HEK293 (cell line): ENCODE measurements around the gene FAM184A.

Source experiments
- CTCF ChIA-PET: fragments of 350-600 bp; formaldehyde crosslinking; extraction: SDS; loops from one replicate; lab custom pipeline; 2021; ENCODE audit warnings: antibody characterized with exemption; lab: Yijun Ruan, JAX
- POLR2A ChIA-PET: fragments of 300-600 bp; formaldehyde crosslinking; extraction: SDS; loops from one replicate; lab custom pipeline; 2020; ENCODE audit warnings: antibody characterized with exemption, inconsistent platforms; lab: Yijun Ruan, JAX
- H3K27ac ChIP-seq: fragments of 200-500 bp; sonication (Bioruptor generic); 2 replicates; pipeline ENCODE4 v1.5.1; 2014; ENCODE audit warnings: low read depth, low read length, control low read depth, inconsistent platforms; ENCODE audit errors: extremely low read depth
- H3K36me3 ChIP-seq, 2 experiments: fragments of 200-500 bp in 1 of 2; sonication (Bioruptor generic) in 1 of 2; 1 replicate in 1 of 2; 2 replicates in 1 of 2; pipeline ENCODE4 v1.5.1; 2014 to 2017; ENCODE audit warnings: inconsistent platforms in 2 of 2, low read length in 2 of 2; ENCODE audit not compliant: control insufficient read depth in 2 of 2, insufficient read depth in 1 of 2
- H3K4me1 ChIP-seq: fragments of 200-500 bp; sonication (Bioruptor generic); 2 replicates; pipeline ENCODE4 v1.5.1; 2014; ENCODE audit warnings: mild to moderate bottlenecking, low read length, inconsistent platforms; ENCODE audit not compliant: control insufficient read depth, insufficient read depth
- H3K4me3 ChIP-seq: 2 replicates; pipeline ENCODE4 v1.5.1; 2011; ENCODE audit warnings: low read depth, mild to moderate bottlenecking, control low read depth, low read length, moderate library complexity
- H3K9me3 ChIP-seq: fragments of 200-500 bp; sonication (Bioruptor generic); 2 replicates; pipeline ENCODE4 v1.5.1; 2014; ENCODE audit warnings: low read depth, low read length, inconsistent platforms; ENCODE audit not compliant: control insufficient read depth, insufficient read depth
- PATZ1 ChIP-seq: fragments of 450-650 bp; formaldehyde crosslinking; IDR thresholded peaks from 2 replicates; pipeline ENCODE4 v1.5.1; 2016; ENCODE audit warnings: missing biosample characterization, missing genetic modification characterization
- TSHZ1 ChIP-seq: fragments of 450-650 bp; formaldehyde crosslinking; IDR thresholded peaks from 2 replicates; pipeline ENCODE4 v1.5.1; 2016; ENCODE audit warnings: missing biosample characterization, missing genetic modification characterization, borderline replicate concordance
- ZBTB20 ChIP-seq: fragments of 450-650 bp; formaldehyde crosslinking; IDR thresholded peaks from 2 replicates; pipeline ENCODE4 v1.5.1; 2016; ENCODE audit warnings: missing biosample characterization, missing genetic modification characterization
- ZFP41 ChIP-seq: fragments of 450-650 bp; formaldehyde crosslinking; IDR thresholded peaks from 2 replicates; pipeline ENCODE4 v1.5.1; 2016; ENCODE audit warnings: missing biosample characterization, missing genetic modification characterization, borderline replicate concordance
- ZIC2 ChIP-seq: fragments of 450-650 bp; formaldehyde crosslinking; IDR thresholded peaks from 2 replicates; pipeline ENCODE4 v1.5.1; 2016; ENCODE audit warnings: missing biosample characterization, missing genetic modification characterization
- ZNF184 ChIP-seq: fragments of 450-650 bp; IDR thresholded peaks from 2 replicates; pipeline ENCODE4 v1.5.1; 2018; ENCODE audit warnings: missing biosample characterization, mild to moderate bottlenecking, missing genetic modification characterization
- ZNF223 ChIP-seq: fragments of 450-650 bp; formaldehyde crosslinking; IDR thresholded peaks from 2 replicates; pipeline ENCODE4 v1.5.1; 2016; ENCODE audit warnings: missing biosample characterization, missing genetic modification characterization
- ZNF426 ChIP-seq: fragments of 450-650 bp; formaldehyde crosslinking; IDR thresholded peaks from 2 replicates; pipeline ENCODE4 v1.5.1; 2017; ENCODE audit warnings: missing biosample characterization, missing genetic modification characterization, mild to moderate bottlenecking, inconsistent platforms, moderate library complexity
- ZNF558 ChIP-seq: fragments of 450-650 bp; formaldehyde crosslinking; IDR thresholded peaks from 2 replicates; pipeline ENCODE4 v1.5.1; 2016; ENCODE audit warnings: missing biosample characterization, missing genetic modification characterization
- ZNF692 ChIP-seq: fragments of 450-650 bp; formaldehyde crosslinking; IDR thresholded peaks from 2 replicates; pipeline ENCODE4 v1.5.1; 2016; ENCODE audit warnings: missing biosample characterization, missing genetic modification characterization
- ZNF785 ChIP-seq: fragments of 450-650 bp; formaldehyde crosslinking; IDR thresholded peaks from 2 replicates; pipeline ENCODE4 v1.5.1; 2016; ENCODE audit warnings: missing biosample characterization, missing genetic modification characterization
- ZSCAN16 ChIP-seq: fragments of 450-650 bp; formaldehyde crosslinking; IDR thresholded peaks from 2 replicates; pipeline ENCODE4 v1.5.1; 2016; ENCODE audit warnings: missing biosample characterization, missing genetic modification characterization
- TF ChIP-seq, protein P1 (sequence below): fragments of 450-650 bp; formaldehyde crosslinking; IDR thresholded peaks from 2 replicates; pipeline ENCODE4 v1.5.1; 2016; ENCODE audit warnings: missing biosample characterization, missing genetic modification characterization
- TF ChIP-seq, protein P2 (sequence below): fragments of 450-650 bp; formaldehyde crosslinking; IDR thresholded peaks from 2 replicates; pipeline ENCODE4 v1.5.1; 2016; ENCODE audit warnings: missing biosample characterization, missing genetic modification characterization

Gene FAM184A

DNA sequence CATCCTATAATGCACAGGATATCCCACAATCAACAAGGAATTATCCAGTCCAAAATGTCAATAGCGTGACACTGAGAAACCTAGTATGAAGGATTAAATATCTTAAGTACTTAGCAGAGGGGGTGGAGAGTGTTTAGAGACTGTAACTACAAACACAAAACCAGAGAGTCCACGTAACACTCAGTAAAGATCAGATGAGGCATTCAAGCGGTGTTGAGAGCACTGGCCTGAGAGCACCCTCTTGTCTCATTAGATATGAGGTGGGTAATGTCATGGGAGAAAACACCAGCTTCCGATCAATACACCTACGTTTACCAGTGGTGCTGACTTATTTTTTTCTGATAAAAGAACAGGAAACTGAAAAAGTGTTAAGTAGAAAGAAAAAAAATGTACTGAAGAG, 2.3 kb downstream of the FAM184A start:
- H3K9me3 ChIP-seq, result no peaks in the 10 kb centered on the region
- H3K36me3 ChIP-seq, result no peaks in the 10 kb centered on the region
- POLR2A ChIA-PET, result no interaction called here
- CTCF ChIA-PET, result no interaction called here
- no peak overlapping the region for H3K27ac ChIP-seq
- peaks cover 17% of the 10 kb centered on the region for H3K4me1 ChIP-seq
- no peak overlapping the region for H3K4me3 ChIP-seq
- TF ChIP-seq, protein P1, sequence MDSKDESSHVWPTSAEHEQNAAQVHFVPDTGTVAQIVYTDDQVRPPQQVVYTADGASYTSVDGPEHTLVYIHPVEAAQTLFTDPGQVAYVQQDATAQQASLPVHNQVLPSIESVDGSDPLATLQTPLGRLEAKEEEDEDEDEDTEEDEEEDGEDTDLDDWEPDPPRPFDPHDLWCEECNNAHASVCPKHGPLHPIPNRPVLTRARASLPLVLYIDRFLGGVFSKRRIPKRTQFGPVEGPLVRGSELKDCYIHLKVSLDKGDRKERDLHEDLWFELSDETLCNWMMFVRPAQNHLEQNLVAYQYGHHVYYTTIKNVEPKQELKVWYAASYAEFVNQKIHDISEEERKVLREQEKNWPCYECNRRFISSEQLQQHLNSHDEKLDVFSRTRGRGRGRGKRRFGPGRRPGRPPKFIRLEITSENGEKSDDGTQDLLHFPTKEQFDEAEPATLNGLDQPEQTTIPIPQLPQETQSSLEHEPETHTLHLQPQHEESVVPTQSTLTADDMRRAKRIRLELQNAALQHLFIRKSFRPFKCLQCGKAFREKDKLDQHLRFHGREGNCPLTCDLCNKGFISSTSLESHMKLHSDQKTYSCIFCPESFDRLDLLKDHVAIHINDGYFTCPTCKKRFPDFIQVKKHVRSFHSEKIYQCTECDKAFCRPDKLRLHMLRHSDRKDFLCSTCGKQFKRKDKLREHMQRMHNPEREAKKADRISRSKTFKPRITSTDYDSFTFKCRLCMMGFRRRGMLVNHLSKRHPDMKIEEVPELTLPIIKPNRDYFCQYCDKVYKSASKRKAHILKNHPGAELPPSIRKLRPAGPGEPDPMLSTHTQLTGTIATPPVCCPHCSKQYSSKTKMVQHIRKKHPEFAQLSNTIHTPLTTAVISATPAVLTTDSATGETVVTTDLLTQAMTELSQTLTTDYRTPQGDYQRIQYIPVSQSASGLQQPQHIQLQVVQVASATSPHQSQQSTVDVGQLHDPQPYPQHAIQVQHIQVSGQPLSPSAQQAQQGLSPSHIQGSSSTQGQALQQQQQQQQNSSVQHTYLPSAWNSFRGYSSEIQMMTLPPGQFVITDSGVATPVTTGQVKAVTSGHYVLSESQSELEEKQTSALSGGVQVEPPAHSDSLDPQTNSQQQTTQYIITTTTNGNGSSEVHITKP (tag by site-specific recombination), result peak; percentile 25; the same call in 1 of the 2 replicates
- TF ChIP-seq ZNF692, result no peak
- TF ChIP-seq ZNF426 (tag by site-specific recombination), result no peak
- TF ChIP-seq, protein P2, sequence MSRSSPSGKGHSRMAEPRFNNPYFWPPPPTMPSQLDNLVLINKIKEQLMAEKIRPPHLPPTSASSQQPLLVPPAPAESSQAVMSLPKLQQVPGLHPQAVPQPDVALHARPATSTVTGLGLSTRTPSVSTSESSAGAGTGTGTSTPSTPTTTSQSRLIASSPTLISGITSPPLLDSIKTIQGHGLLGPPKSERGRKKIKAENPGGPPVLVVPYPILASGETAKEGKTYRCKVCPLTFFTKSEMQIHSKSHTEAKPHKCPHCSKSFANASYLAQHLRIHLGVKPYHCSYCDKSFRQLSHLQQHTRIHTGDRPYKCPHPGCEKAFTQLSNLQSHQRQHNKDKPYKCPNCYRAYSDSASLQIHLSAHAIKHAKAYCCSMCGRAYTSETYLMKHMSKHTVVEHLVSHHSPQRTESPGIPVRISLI (tag by site-specific recombination), result peak; percentile 82; the same call in 1 of the 2 replicates
- TF ChIP-seq ZSCAN16, result peak; percentile 62; the same call in 1 of the 2 replicates
- TF ChIP-seq ZFP41 (tag by site-specific recombination), result no peak
- no peak for TF ChIP-seq ZNF184 (tag by site-specific recombination)
- no peak for TF ChIP-seq ZNF785 (tag by site-specific recombination)
- TF ChIP-seq ZBTB20 (tag by site-specific recombination), result 0 out of 2 replicates have a peak, but pooled peaks have one; percentile 30
- TF ChIP-seq TSHZ1 (tag by site-specific recombination), result no peak
- TF ChIP-seq PATZ1 (tag by site-specific recombination), result peak; percentile 31; the same call in 1 of the 2 replicates
- TF ChIP-seq ZNF558 (tag by site-specific recombination), result 0 out of 2 replicates have a peak, but pooled peaks have one; percentile 71
- no peak for TF ChIP-seq ZIC2 (tag by site-specific recombination)
- no peak for TF ChIP-seq ZNF223 (tag by site-specific recombination)
